Stimulated activated CD4-positive, alpha-beta T cell treated with anti-CD3 and anti-CD28 coated beads, Interleukin-12 subunit alpha, Interleukin-12 subunit beta, amount 100 ng/mL, for 48 hours (primary cell): ENCODE results near the gene DOCK9.

Source experiments
- DNase-seq, 3 donors: peaks; one replicate each; pipeline ENCODE4 v3.0.0-alpha.2; 2020; ENCODE audit warnings: low read depth in 2 of 3, low spot score in 1 of 3

Gene DOCK9

DNA sequence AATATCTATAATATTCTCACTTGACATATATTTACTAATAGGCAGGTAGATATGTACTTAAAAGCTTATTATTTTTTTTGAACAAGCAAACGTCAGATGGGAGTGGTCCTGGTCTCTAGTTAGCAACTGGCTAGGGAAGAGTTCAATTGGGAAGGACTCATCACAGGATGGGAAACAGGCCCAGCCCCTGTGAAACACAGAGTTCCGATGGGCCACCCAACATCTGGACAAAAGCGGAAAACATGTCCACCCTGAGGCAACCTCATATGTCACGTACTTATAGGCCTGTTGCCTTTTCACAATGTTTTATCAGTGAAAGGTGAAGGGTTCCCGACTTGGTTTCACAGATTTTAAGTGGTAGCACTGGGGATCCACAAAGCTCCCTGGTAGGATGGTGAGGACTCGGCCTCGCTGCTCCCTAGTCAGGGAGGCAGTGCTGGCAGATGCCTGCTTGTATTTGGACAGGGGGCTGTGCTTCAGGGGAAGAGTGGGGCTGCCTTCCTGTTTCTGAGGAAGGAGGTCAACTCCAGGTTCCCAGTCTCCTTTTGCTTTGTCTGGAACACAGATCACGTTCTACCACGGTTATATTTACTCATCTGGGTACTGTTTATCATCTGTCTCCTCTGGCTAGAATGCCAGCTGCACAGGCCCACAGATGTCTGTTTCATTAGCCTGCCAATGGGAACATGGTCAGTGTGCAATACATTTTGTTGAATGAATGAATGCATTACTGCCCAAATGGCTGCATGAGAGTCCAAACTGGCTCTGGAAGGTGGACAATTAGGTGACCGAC is 176.0 kb downstream of the DOCK9 start:
- no peak for DNase-seq

DNA sequence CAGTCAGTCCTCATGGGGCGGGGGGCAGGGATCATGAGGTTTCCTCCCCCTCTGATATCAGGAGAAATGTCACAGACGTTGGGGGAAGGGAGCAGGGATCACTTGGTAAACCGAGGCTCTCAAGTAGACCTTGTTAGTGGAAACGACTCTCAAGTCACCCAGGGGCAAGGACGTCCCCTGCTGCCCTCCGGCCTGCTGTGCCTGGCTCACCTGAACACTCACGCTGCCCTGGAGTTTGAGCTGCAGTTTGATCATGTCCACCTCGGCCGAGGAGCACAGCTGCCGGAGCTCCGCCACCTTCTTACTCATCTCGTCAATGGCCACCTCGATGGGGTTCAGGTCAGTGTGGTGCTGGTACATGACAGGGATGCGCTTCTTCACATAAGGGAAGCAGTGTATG is 177.8 kb downstream of the DOCK9 start:
- no peak for DNase-seq

- DNase-seq, result no peak
Observed at GRCh38 chr13:98798849-98799645, 178.8 kb downstream of the DOCK9 start.

GRCh38 chr13:98797456-98797855 is 180.4 kb downstream of the DOCK9 start:
- DNase-seq, result no peak

DNA sequence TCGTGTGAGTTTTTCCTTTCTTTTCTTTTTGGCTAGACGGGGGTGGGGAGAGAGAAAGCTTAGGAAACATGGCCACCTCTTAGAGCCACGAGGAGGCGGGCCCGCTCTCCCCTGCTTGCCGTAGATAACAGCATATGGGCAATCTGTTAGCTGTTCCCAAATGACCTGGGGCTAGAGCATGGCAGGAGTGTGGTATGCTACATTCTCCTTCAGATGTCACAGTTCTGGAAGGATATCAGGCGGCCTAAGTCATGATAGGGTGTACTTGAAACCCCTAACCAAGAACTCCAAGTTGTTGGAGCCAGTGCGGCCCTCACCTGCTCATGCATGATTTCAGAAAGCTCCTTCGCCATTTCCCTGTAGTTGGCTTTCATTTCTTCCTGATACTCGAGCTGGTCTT is 181.1 kb downstream of the DOCK9 start:
- no peak for DNase-seq

- DNase-seq, result no peak
Observed at GRCh38 chr13:98796191-98796590, 181.7 kb downstream of the DOCK9 start.

DNA sequence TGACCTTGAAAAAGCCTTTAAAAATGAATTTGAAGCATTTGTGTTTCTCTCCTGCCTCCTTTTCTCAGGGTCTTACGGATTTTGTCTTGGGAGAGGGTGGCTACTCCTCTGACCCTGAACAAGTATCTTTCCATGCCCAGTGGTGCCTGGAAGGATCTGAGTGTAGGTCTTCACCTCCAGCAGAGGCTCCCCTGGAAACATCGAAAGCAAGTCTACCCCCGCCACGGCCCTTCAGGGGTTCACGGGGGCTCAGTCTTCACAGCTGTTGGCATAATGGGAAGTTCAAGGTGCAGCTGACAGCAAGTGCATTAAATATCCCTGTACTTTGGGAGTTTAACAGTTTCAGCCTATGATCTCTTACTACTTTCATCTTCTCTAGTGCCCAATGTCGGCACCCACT is 182.6 kb downstream of the DOCK9 start:
- DNase-seq, result no peak

- DNase-seq, result no peak
Observed at GRCh38 chr13:98794498-98794897, 183.4 kb downstream of the DOCK9 start.

- DNase-seq, result no peak
Observed at GRCh38 chr13:98792785-98793495, 184.9 kb downstream of the DOCK9 start.

DNA sequence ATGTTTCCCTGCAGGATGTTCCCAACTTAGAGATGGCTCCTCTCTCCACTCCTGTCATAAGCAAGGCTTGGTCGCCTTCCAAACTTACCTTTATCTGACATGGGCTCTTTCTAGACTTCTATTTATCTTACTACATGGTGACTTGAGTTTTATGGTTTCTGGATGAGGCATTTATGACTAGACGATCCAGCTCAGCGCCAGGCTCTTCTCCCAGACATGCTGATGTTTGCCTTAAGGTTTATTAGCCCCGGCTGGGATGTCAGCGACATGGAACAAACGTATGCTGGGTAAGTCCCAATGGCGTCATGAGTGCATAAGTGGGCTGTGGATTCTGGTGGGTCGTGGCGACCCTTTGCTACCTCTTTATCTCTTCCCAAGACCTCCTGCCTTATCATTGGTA is 185.5 kb downstream of the DOCK9 start:
- no peak for DNase-seq

DNA sequence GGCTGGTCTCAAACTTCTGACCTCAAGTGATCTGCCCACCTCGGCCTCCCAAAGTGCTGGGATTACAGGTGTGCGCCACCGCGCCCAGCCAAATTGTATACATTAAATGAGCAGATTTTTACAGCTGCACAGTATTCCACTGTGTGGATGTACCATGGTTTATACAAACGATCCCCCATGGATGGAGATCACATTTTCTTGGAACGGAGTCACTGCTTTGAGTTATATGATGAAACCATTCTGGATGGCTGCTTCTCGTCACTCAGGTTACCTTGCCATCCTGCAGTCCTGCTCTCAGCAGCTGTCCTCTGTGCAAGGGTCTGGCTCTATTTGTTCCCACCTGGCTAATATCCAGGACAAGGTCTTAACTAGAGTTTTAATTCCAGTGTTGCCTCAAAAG is 186.3 kb downstream of the DOCK9 start:
- DNase-seq, result no peak

DNA sequence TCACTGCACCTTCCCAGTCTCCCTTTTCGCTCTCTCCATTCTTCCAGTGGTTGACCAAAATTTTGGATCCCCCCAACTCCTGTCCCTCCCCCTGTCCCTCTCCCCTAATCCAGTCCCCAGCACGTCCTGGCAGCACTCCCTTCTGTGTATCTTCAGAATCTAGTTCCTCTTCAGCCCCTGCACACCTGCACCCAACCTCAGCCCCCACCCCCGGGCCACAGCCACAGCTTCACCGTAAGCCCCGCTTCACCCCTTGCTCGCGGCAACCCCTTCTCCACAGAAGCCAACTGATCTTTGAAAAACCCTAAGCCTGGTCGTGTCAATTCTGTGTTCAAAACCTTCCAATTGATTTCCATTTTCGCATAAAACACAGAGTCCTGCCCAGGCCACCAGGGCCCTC is 189.9 kb downstream of the DOCK9 start:
- no peak for DNase-seq

- DNase-seq, result no peak
Observed at GRCh38 chr13:98787173-98787572, 190.7 kb downstream of the DOCK9 start.

DNA sequence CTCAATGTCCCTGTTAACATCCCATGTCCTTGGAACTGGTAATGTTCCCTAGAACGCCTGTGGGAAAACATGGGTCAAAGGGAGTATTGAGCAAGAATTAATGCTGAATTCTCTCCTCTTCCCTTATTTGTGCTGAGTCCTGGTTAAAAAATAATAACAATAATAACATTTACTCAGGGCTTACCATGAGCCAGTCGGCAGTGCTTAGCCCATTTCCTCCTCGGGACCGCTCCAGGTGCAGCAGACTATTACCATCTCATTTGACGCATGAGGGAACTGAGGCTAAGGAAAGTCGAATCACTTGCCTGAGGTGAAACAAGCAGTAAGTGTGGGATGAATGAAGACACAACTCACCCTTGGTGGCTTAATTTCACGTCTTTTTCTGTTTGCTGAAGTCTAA is 191.8 kb downstream of the DOCK9 start:
- DNase-seq, result no peak

GRCh38 chr13:98785405-98785804 is 192.5 kb downstream of the DOCK9 start:
- no peak for DNase-seq

DNA sequence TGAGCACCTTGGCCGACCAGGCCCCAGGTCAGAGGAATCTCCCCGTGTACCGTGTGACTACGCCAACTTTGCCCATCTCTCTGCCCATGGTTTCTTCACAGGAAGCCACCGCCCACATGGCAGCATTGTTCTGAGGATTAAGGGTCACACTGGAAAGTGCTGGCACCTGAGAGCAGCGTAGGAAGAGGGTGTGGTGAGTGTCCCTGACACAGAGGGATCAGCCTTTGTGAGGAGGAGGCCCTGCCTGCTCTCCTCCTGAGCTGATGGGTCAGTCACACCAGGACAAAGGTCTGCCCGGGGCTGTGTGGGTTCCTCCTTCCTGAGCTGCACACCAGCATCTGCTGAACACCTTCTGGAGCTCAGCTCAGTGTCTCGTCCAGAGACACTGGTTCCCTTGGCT is 193.2 kb downstream of the DOCK9 start:
- DNase-seq, result no peak

DNA sequence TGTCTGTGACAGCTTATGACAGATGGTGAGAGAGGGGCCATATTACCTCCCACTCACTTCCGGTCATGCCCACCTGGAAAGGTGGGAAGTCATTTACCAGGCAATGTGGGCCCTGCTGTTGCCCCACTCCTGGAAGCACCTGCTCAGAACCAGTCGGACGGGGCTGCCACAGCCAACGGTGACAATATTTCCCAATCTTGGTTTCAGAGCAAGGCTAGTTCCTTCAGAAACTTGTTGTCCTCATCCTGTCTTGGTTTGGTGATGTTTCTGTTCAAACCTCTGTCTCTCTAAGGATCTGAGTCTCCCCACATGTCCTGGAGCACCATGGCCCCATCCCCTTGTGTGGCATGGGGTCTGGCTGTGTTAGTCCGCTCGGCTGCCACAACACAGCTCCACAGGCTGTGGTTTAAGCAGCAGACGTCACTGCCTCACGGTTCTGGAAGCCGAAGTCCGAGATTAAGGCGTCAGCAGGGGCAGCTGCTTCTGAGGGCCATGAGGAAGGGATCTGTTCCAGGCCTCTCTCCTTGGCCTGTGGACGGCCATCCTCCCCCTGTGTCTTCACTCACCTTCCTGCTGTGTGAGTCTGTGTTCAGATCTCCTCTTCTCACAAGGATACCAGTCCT is 193.9 kb downstream of the DOCK9 start:
- no peak for DNase-seq

GRCh38 chr13:98782654-98783053 is 195.2 kb downstream of the DOCK9 start:
- DNase-seq, result no peak

DNA sequence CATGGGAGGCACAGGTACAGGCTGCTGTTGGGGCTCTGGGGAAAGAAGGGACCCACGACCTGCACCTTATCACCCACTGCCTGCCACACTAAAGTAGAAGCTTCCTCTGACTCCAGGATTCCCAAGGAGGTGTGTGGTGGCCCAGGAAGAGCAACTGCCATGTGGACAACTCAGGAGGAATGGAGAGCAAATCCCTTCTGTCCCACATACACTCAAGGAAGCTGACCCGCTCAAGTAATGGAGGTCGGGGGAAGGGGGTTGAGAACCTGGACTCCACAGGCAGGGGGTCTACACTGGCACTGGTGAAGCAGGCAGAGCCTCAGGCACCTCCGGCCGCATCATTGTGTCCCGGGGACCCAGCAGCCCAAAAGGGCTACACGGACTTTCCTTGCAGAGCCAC is 196.0 kb downstream of the DOCK9 start:
- no peak for DNase-seq

DNA sequence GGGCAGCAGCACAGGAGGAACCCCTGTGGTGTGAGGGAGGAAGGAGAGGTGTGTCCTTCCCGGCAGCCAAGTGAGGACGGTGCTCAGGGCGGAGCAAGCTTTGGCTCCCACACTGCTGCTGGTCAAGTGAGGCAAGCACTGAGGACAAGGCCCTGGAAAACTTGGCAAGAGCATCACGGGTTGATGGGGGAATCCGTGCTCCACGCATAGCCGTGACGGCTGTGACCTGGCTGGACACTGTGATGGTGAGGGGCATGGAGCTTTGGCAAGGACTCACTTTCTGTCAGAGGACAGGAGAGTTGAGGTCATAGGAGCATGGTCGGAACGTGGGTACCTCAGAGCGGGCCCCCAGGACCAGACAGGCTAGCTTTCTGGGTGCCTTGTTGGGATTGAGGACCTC is 196.4 kb downstream of the DOCK9 start:
- DNase-seq, result no peak

DNA sequence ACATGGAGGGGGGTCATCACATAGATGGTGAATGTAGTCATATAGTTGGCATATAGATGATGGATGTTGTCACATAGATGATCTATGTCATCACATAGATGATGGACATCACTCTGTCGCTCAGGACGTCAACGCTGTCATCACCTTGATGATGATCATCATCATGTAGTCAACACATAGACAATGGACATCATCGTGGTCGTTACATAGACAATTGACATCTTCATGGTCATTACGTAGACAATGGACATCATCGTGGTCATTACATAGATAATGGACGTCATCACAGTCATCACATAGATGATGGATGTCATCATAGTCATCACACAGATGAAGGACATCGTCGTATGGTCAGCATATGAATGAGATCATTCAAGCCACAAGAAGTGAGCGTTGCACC is 196.8 kb downstream of the DOCK9 start:
- no peak for DNase-seq

DNA sequence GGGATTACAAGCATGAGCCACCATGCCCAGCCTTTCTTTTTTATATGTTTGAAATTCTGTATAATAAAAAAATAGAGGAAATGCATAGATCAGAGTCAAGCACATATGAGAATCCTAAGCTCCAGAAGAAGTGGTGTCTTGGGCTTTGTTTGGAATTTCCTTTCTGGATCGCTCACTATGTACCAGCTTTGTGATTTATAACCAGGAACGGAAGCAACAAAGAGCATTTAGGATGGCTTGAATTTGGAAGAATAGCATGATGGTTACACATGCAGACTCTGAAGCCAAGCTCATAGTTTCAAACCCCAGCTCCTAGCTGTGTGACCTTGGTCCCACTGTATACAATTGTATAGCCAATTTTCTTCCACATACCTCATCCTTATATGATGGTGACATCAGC is 197.4 kb downstream of the DOCK9 start:
- no peak for DNase-seq
